HepG2 (cell line): ENCODE measurements around the gene SIX5. TPM values are rescaled to one million over a fixed set of nuclear protein-coding genes. Genes with fewer than 3 reads are reported as not detected.

ENCODE experiments used
- ARID2 ChIP-seq: sonication (generic); formaldehyde crosslinking; IDR thresholded peaks from 2 replicates; pipeline ENCODE4 v1.8.1; 2022; ENCODE audit warnings: mild to moderate bottlenecking, missing genetic modification reagents, borderline replicate concordance
- FOXM1 ChIP-seq: sonication (generic); formaldehyde crosslinking; IDR thresholded peaks from 2 replicates; pipeline ENCODE4 v1.5.0; 2020; ENCODE audit warnings: missing genetic modification reagents
- HIVEP1 ChIP-seq: sonication (generic); formaldehyde crosslinking; IDR thresholded peaks from 2 replicates; pipeline ENCODE4 v1.4.0; 2020; ENCODE audit warnings: mild to moderate bottlenecking, missing genetic modification reagents
- HOMEZ ChIP-seq: IDR thresholded peaks from 2 replicates; pipeline ENCODE4 v1.6.1; 2016; ENCODE audit warnings: low read depth
- KAT7 ChIP-seq: IDR thresholded peaks from 2 replicates; pipeline ENCODE4 v1.6.1; 2018; ENCODE audit warnings: borderline replicate concordance, missing compliant biosample characterization
- RARA ChIP-seq: IDR thresholded peaks from 2 replicates; pipeline ENCODE4 v1.6.1; 2016; ENCODE audit warnings: missing genetic modification reagents, missing compliant biosample characterization
- SALL1 ChIP-seq: sonication (generic); formaldehyde crosslinking; IDR thresholded peaks from 2 replicates; pipeline ENCODE4 v1.8.0; 2022; ENCODE audit warnings: mild to moderate bottlenecking, missing genetic modification reagents
- SMAD9 ChIP-seq: sonication (generic); formaldehyde crosslinking; IDR thresholded peaks from 2 replicates; pipeline ENCODE4 v1.5.1; 2020; ENCODE audit warnings: mild to moderate bottlenecking, missing genetic modification reagents
- THAP8 ChIP-seq: sonication (generic); formaldehyde crosslinking; IDR thresholded peaks from 2 replicates; pipeline ENCODE4 v1.5.1; 2020; ENCODE audit warnings: missing genetic modification reagents, mild to moderate bottlenecking, borderline replicate concordance
- ZBTB7A ChIP-seq: sonication (generic); formaldehyde crosslinking; IDR thresholded peaks from 2 replicates; pipeline ENCODE4 v1.8.0; 2022; ENCODE audit warnings: mild to moderate bottlenecking, missing genetic modification reagents
- ZNF468 ChIP-seq: sonication (generic); formaldehyde crosslinking; IDR thresholded peaks from 2 replicates; pipeline ENCODE4 v1.8.0; 2022; ENCODE audit warnings: mild to moderate bottlenecking, moderate library complexity, missing genetic modification reagents
- ZNF572 ChIP-seq: sonication (generic); formaldehyde crosslinking; IDR thresholded peaks from 2 replicates; pipeline ENCODE4 v1.5.1; 2020; ENCODE audit warnings: mild to moderate bottlenecking, missing genetic modification reagents
- ZNF644 ChIP-seq: IDR thresholded peaks from 2 replicates; pipeline ENCODE4 v1.6.1; 2016; ENCODE audit warnings: low read depth
- ZNF720 ChIP-seq: sonication (generic); formaldehyde crosslinking; IDR thresholded peaks from 2 replicates; pipeline ENCODE4 v1.4.0; 2020; ENCODE audit warnings: missing genetic modification reagents
- ZNF747 ChIP-seq: sonication (generic); formaldehyde crosslinking; IDR thresholded peaks from 2 replicates; pipeline ENCODE4 v1.8.1; 2023; ENCODE audit warnings: missing genetic modification reagents, mild to moderate bottlenecking, borderline replicate concordance
- ZSCAN31 ChIP-seq: sonication (generic); formaldehyde crosslinking; IDR thresholded peaks from 2 replicates; pipeline ENCODE4 v1.5.0; 2020; ENCODE audit warnings: low read depth, mild to moderate bottlenecking, missing genetic modification reagents
- polyA plus RNA-seq, 8 experiments: library from polyadenylated mRNA; depleted of rRNA in 3 of 8; stranded (reverse) in 7 of 8; unstranded in 1 of 8; fragments of >200 nt; fragmentation: Illumina TruSeq in 4 of 8; extraction: Trizol in 4 of 8; gene quantifications; 2 replicates each; pipeline versions ENCODE4 v1.2.1 to v1.2.3, GENCODE V29; 2011 to 2016; ENCODE audit warnings: low read depth in 4 of 8, missing spikeins in 1 of 8, mixed read lengths in 1 of 8; ENCODE audit not compliant: insufficient read depth in 1 of 8
- total RNA-seq, 5 experiments: library from RNA; depleted of rRNA; stranded (reverse); fragments of >200 nt; fragmentation: Illumina TruSeq; extraction: Trizol; gene quantifications; 2 replicates each; pipeline ENCODE4 v1.2.3, GENCODE V29; 2016; ENCODE audit warnings: low read depth in 1 of 5
- TF ChIP-seq, protein P1 (sequence below): sonication (generic); IDR thresholded peaks from 2 replicates; pipeline ENCODE4 v1.6.1; 2016; ENCODE audit warnings: low read depth, borderline replicate concordance
- TF ChIP-seq, protein P2 (sequence below): sonication (generic); formaldehyde crosslinking; IDR thresholded peaks from 2 replicates; pipeline ENCODE4 v1.5.0; 2020; ENCODE audit warnings: mild to moderate bottlenecking, missing genetic modification reagents
- TF ChIP-seq, protein P3 (sequence below): sonication (generic); formaldehyde crosslinking; IDR thresholded peaks from 2 replicates; pipeline ENCODE4 v1.4.0; 2020; ENCODE audit warnings: mild to moderate bottlenecking, missing genetic modification reagents
- TF ChIP-seq, protein P4 (sequence below): sonication (generic); formaldehyde crosslinking; IDR thresholded peaks from 2 replicates; pipeline ENCODE4 v1.8.1; 2023; ENCODE audit warnings: missing genetic modification reagents, inconsistent platforms, borderline replicate concordance

The SIX5 gene
- total and polyA plus RNA-seq, 2 of the 13 experiments (the other 11 are each of a cell fraction or from before 2014, with no cell fraction given), result 7.7 to 10.5 TPM

- TF ChIP-seq HOMEZ (CRISPR knock-in tag) (0 out of 2 replicates have a peak, but pooled peaks have one; percentile 46), ZBTB7A (CRISPR knock-in tag) (0 out of 2 replicates have a peak, but pooled peaks have one; percentile 39), ZNF468 (no peak), ZNF572 (no peak), ZNF747 (no peak; the same call in 1 of the 2 replicates), SMAD9 (CRISPR knock-in tag) (no peak), SALL1 (CRISPR knock-in tag) (peak; percentile 71), ZNF644 (CRISPR knock-in tag) (no peak), RARA (CRISPR knock-in tag) (no peak), THAP8 (no peak), ARID2 (CRISPR knock-in tag) (no peak), ZSCAN31 (no peak; the same call in 1 of the 2 replicates), HIVEP1 (peak; percentile 80), KAT7 (CRISPR knock-in tag) (no peak), FOXM1 (CRISPR knock-in tag) (no peak), ZNF720 (no peak)
- TF ChIP-seq, protein P1, sequence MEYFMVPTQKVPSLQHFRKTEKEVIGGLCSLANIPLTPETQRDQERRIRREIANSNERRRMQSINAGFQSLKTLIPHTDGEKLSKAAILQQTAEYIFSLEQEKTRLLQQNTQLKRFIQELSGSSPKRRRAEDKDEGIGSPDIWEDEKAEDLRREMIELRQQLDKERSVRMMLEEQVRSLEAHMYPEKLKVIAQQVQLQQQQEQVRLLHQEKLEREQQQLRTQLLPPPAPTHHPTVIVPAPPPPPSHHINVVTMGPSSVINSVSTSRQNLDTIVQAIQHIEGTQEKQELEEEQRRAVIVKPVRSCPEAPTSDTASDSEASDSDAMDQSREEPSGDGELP, result peak; percentile 45; the same call in 1 of the 2 replicates
- TF ChIP-seq, protein P2, sequence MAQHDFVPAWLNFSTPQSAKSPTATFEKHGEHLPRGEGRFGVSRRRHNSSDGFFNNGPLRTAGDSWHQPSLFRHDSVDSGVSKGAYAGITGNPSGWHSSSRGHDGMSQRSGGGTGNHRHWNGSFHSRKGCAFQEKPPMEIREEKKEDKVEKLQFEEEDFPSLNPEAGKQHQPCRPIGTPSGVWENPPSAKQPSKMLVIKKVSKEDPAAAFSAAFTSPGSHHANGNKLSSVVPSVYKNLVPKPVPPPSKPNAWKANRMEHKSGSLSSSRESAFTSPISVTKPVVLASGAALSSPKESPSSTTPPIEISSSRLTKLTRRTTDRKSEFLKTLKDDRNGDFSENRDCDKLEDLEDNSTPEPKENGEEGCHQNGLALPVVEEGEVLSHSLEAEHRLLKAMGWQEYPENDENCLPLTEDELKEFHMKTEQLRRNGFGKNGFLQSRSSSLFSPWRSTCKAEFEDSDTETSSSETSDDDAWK (CRISPR knock-in tag), result no peak
- TF ChIP-seq, protein P3, sequence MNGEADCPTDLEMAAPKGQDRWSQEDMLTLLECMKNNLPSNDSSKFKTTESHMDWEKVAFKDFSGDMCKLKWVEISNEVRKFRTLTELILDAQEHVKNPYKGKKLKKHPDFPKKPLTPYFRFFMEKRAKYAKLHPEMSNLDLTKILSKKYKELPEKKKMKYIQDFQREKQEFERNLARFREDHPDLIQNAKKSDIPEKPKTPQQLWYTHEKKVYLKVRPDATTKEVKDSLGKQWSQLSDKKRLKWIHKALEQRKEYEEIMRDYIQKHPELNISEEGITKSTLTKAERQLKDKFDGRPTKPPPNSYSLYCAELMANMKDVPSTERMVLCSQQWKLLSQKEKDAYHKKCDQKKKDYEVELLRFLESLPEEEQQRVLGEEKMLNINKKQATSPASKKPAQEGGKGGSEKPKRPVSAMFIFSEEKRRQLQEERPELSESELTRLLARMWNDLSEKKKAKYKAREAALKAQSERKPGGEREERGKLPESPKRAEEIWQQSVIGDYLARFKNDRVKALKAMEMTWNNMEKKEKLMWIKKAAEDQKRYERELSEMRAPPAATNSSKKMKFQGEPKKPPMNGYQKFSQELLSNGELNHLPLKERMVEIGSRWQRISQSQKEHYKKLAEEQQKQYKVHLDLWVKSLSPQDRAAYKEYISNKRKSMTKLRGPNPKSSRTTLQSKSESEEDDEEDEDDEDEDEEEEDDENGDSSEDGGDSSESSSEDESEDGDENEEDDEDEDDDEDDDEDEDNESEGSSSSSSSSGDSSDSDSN (CRISPR knock-in tag), result peak; percentile 60; the same call in 1 of the 2 replicates
- TF ChIP-seq, protein P4, sequence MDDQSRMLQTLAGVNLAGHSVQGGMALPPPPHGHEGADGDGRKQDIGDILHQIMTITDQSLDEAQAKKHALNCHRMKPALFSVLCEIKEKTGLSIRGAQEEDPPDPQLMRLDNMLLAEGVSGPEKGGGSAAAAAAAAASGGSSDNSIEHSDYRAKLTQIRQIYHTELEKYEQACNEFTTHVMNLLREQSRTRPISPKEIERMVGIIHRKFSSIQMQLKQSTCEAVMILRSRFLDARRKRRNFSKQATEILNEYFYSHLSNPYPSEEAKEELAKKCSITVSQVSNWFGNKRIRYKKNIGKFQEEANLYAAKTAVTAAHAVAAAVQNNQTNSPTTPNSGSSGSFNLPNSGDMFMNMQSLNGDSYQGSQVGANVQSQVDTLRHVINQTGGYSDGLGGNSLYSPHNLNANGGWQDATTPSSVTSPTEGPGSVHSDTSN (CRISPR knock-in tag), result no peak
Measured at GRCh38 chr19:45730368-45731288, 38.4 kb downstream of the SIX5 start, which contains the start of gene FBXO46 (continued).
